GM19452 (cell line): ENCODE data around the gene ALPP.
"Not testable (repeated sequence)": the region's sequence is repeated elsewhere in the genome, so short reads cannot be mapped to it uniquely, and the experiment has no call there.

ENCODE experiments used
- ATAC-seq: cut with Tn5 transposase; IDR thresholded peaks from one replicate; pipeline ENCODE4 v1.9.1; 2021; ENCODE audit not compliant: unreplicated experiment

The ALPP gene

GRCh38 chr2:232419245-232420072, 40.9 kb downstream of the ALPP start:
- ATAC-seq = no peak

GRCh38 chr2:232420073-232420454, 41.5 kb downstream of the ALPP start:
- ATAC-seq = no peak

- no peak for ATAC-seq
Measured at GRCh38 chr2:232420463-232421188, 42.1 kb downstream of the ALPP start.

- ATAC-seq = no peak
Measured at GRCh38 chr2:232421189-232421785, 42.7 kb downstream of the ALPP start.

- ATAC-seq = no peak
Measured at GRCh38 chr2:232422051-232422450, 43.5 kb downstream of the ALPP start.

GRCh38 chr2:232422996-232423395, 44.4 kb downstream of the ALPP start:
- not testable (repeated sequence) for ATAC-seq

GRCh38 chr2:232423407-232423806, 44.9 kb downstream of the ALPP start:
- not testable (repeated sequence) for ATAC-seq

GRCh38 chr2:232431705-232432590, 53.4 kb downstream of the ALPP start:
- no peak for ATAC-seq
